Progenitor cell of endocrine pancreas (in vitro differentiated cells): ENCODE results near the gene TBCEL. TPM values are rescaled to one million over a fixed set of nuclear protein-coding genes. Genes with fewer than 3 reads are reported as not detected.

Source experiments
- DNase-seq: peaks from one replicate; pipeline ENCODE4 v3.0.0; 2021; ENCODE audit warnings: low spot score; ENCODE audit not compliant: unreplicated experiment
- H3K27ac Mint-ChIP-seq: 2 replicates; pipeline ENCODE4 v1.8.0; 2021; ENCODE audit warnings: mild to moderate bottlenecking, moderate library complexity, mixed read lengths
- H3K27me3 Mint-ChIP-seq: 2 replicates; pipeline ENCODE4 v1.8.0; 2021; ENCODE audit warnings: mixed read lengths
- H3K36me3 Mint-ChIP-seq: 2 replicates; pipeline ENCODE4 v1.8.0; 2022; ENCODE audit warnings: mixed read lengths; ENCODE audit not compliant: insufficient read depth
- H3K4me1 Mint-ChIP-seq: 2 replicates; pipeline ENCODE4 v1.8.0; 2021; ENCODE audit warnings: low read depth, mixed read lengths
- H3K4me3 Mint-ChIP-seq: 2 replicates; pipeline ENCODE4 v1.8.0; 2021; ENCODE audit warnings: low read depth, mild to moderate bottlenecking, moderate library complexity, mixed read lengths
- H3K9me3 Mint-ChIP-seq: 2 replicates; pipeline ENCODE4 v1.8.0; 2021; ENCODE audit warnings: low read depth, mixed read lengths
- total RNA-seq: library from RNA; stranded (reverse); gene quantifications from 2 replicates; pipeline ENCODE4 v1.2.1, GENCODE V29; 2021
- TF ChIP-seq, protein P1 (sequence below): fragments of 200-600 bp; sonication (generic); IDR thresholded peaks from one replicate; pipeline ENCODE4 v1.5.0; 2021; ENCODE audit warnings: antibody characterized with exemption, mild to moderate bottlenecking; ENCODE audit not compliant: unreplicated experiment

The TBCEL gene
- total RNA-seq, 1 donor from 2014 or later, result 28.6 TPM

- no peak for DNase-seq
- Mint-ChIP-seq H3K4me1 (peaks cover 47% of the 10 kb centered on the region), H3K36me3 (no peaks in the 10 kb centered on the region), H3K4me3 (no peak overlapping the region), H3K27me3 (no peaks in the 10 kb centered on the region), H3K9me3 (no peaks in the 10 kb centered on the region), H3K27ac (no peak overlapping the region)
- TF ChIP-seq, protein P1, sequence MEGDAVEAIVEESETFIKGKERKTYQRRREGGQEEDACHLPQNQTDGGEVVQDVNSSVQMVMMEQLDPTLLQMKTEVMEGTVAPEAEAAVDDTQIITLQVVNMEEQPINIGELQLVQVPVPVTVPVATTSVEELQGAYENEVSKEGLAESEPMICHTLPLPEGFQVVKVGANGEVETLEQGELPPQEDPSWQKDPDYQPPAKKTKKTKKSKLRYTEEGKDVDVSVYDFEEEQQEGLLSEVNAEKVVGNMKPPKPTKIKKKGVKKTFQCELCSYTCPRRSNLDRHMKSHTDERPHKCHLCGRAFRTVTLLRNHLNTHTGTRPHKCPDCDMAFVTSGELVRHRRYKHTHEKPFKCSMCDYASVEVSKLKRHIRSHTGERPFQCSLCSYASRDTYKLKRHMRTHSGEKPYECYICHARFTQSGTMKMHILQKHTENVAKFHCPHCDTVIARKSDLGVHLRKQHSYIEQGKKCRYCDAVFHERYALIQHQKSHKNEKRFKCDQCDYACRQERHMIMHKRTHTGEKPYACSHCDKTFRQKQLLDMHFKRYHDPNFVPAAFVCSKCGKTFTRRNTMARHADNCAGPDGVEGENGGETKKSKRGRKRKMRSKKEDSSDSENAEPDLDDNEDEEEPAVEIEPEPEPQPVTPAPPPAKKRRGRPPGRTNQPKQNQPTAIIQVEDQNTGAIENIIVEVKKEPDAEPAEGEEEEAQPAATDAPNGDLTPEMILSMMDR, result no peak
Measured at GRCh38 chr11:121037016-121037415, 13.1 kb downstream of the TBCEL start.

DNA sequence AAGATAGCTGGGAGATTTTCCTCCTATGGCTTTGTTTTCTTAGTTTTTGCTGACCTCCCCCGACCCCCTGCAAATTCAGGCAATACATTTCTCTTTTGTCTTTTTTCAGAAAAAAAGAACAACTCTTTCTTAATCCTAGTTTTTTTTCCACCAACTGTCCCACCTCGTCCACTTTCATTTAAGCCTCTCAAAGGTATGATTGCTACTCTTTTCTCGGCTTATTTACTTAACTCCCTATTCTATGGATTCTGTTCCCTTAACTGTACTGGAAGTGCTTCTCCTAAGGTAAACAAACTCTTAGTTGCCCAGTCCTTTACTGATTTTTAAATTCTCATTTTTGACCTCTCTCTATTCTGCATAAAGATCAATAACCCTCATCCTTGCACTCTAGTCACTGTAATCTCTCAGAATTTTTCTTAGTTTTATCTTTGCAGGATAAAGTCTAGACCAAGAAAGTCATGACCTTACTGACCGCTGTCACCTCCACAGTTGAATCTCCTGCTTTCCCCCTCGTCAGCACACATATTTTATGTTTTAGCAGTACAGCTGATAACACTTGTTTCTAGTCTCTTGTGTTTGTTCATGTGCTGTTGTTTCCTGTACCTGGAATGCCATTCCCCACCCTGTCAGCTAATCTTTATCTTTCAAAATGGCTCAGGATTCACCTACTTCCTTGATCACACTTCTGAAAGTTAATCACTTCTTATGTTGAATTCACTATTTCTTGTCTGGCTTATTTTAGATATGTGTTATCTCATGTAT lies 14.9 kb downstream of the TBCEL start:
- Mint-ChIP-seq H3K4me1 (peaks cover 43% of the 10 kb centered on the region), H3K9me3 (no peaks in the 10 kb centered on the region), H3K27me3 (no peaks in the 10 kb centered on the region), H3K36me3 (no peaks in the 10 kb centered on the region), H3K27ac (peak overlapping the region; percentile 83), H3K4me3 (peak overlapping the region; percentile 24)
- no peak for DNase-seq
- TF ChIP-seq, protein P1, result no peak

DNA sequence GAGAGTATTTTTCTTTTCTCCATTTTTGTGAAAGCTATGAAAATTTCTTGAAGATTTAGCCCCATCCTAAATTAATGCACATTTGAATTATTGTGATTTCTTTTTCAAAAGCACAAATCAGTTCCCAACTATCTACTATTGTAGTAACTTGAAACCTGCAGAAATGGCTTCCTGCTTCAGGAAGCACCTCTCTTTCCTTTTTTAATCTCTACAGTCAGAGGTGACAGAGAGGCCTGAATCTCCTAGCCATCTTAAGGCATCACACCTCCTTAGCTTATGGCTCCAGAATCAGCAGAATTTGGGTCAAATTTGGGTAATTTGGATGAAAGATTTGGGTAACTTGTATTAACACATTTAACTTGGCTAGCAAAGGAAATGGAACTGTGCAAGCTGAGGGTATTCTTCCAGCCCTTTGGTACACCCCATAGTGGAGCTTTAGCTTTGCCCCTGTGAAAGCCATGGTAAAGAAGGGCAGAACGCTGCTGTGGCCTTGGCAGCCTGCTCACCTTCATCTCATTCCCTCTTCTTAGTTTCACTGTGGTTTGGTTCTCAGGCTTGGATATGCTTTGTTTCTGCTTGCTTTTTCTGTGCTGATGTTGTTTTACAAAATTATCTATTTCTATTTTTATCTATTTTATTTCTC lies 16.2 kb downstream of the TBCEL start:
- no peak for DNase-seq
- peaks cover 41% of the 10 kb centered on the region for H3K4me1 Mint-ChIP-seq
- TF ChIP-seq, protein P1, result no peak
- H3K27me3 Mint-ChIP-seq, result no peaks in the 10 kb centered on the region
- H3K27ac Mint-ChIP-seq, result no peak overlapping the region
- H3K4me3 Mint-ChIP-seq, result no peak overlapping the region
- H3K36me3 Mint-ChIP-seq, result no peaks in the 10 kb centered on the region
- H3K9me3 Mint-ChIP-seq, result no peaks in the 10 kb centered on the region

DNA sequence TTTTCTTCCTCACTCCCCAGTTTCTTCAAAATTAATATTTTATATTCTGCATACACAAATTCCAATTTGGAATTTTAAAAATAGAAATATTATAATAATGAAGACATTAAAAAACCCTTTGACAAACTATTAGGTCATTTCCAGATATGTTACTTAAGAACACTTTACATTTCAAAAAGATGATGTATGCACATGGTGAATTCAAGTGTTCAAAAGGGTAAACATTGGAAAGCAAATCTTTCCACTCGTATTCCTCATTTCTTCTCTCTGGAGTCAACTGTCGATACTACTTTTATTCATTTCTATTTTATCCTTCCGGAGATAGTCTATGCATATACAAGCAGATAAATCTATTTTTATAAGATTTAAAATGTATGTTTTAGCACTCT lies 16.7 kb downstream of the TBCEL start:
- no peak overlapping the region for H3K27ac Mint-ChIP-seq
- no peak overlapping the region for H3K4me3 Mint-ChIP-seq
- TF ChIP-seq, protein P1, result no peak
- H3K36me3 Mint-ChIP-seq, result no peaks in the 10 kb centered on the region
- DNase-seq, result no peak
- peaks cover 37% of the 10 kb centered on the region for H3K4me1 Mint-ChIP-seq
- H3K9me3 Mint-ChIP-seq, result no peaks in the 10 kb centered on the region
- no peaks in the 10 kb centered on the region for H3K27me3 Mint-ChIP-seq

DNA sequence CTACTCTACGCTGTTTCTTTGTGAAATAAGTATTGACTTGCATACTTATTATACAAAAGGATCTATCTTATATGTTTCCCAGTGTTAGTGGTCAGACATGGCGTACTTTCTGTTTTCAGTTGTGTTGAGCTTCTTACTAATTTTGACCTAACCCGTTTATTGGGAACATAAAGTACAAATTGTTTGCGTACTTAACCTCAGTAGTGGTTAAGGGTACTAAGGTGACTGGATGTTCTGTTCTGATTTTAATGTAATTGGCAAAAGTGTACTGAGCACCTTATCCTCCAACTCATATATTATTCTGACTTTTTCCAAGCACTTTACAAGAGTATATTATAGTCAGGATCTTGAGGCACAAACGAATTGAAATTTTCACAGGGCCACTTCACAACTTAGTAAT lies 17.2 kb downstream of the TBCEL start:
- H3K4me3 Mint-ChIP-seq, result no peak overlapping the region
- TF ChIP-seq, protein P1, result no peak
- H3K4me1 Mint-ChIP-seq, result peaks cover 32% of the 10 kb centered on the region
- H3K9me3 Mint-ChIP-seq, result no peaks in the 10 kb centered on the region
- no peaks in the 10 kb centered on the region for H3K27me3 Mint-ChIP-seq
- H3K36me3 Mint-ChIP-seq, result no peaks in the 10 kb centered on the region
- no peak overlapping the region for H3K27ac Mint-ChIP-seq
- no peak for DNase-seq
